ENCODE results near the gene TNFAIP8. TPM values are rescaled to one million over a fixed set of nuclear protein-coding genes. Genes with fewer than 3 reads are reported as not detected.

Gene TNFAIP8
- total RNA-seq, 1 donor from 2014 or later, result 25.9 TPM

DNA sequence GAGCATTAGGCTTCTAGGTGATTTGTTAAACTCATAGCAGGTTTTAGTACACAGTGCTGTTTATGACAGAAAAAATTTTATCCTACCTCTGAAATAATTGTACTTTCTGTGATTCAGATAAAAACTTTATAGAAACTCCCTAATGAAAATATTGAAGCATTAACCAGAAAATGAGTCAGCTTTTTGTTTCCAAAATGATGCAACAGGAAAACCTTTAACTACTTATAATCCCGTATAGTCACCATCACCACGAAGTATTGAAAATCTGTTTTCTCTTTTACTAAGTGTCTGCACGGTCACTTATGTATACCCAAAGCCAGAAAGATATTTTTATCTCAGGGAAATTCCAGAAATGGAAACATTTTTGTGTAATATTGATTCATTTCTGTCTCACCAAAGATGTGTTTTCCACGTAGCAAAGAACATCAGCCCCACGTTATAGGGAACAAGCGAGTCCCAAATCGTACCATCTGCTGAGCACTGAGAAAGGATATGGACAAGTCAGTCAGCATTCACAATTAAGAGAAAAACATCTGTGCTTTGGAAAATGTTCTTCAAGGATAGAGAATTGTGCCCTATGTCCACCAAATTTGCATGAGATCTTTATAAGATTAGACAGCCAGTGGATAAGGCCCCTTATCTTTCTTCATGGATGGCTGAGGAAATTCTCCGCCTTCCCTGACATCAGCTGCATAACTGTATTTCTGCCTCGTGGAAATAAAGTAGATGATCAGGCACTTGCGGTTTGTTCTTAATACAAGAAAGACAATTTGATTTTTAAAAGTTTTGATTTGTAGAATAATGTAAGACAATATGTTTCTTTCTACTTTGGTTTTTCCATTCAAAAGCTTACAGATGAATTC lies 41.9 kb downstream of the TNFAIP8 start:
- H3K9ac ChIP-seq (ENCODE audit: low read length), result peak overlapping the region; percentile 52
- H2AFZ ChIP-seq (ENCODE audit: low read depth, low read length), result no peak overlapping the region

DNA sequence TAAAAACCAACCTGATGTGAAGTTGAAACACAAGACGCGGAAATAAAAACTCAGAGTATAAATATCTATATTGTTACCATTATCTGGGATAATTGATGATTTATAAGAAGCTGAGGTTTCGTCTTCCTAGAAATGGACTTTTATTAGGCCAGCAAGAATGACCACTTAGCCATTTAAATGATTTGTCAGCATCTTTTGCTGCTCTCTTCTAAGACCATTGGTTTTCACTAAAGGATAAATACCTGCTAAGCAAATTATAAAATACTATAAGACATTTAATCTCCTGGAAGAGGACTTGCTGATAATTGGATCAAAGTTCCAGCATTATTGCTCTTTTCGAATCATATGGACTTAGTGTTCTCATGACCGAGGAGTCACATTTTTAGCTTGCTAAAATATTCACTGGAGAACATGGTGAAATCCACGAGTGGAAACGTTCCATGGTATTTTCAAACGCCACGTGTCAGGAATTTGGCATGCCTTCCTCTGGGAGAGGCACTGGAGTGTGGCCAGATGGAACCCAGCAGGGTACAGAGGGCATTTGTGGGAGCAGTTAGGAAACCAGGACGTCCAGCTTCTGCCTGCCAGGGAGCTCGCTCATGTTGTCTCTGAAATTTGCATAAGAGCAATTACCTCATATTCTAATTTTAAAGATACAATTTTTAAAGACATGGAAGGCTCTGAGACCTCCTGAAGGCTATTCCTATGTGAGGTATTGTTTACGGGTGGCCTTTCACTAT lies 43.1 kb downstream of the TNFAIP8 start:
- Mint-ChIP-seq H3K27ac (ENCODE audit: unreplicated experiment) (no peak overlapping the region), H3K27me3 (ENCODE audit: low read depth, unreplicated experiment) (no peaks in the 10 kb centered on the region), H3K9me3 (ENCODE audit: unreplicated experiment) (no peaks in the 10 kb centered on the region), H3K4me3 (ENCODE audit: unreplicated experiment) (no peak overlapping the region), H3K36me3 (ENCODE audit: low read depth, unreplicated experiment) (peaks cover 8% of the 10 kb centered on the region), H3K4me1 (ENCODE audit: low read depth, unreplicated experiment) (peaks cover 21% of the 10 kb centered on the region)
- no peak overlapping the region for H3K27ac ChIP-seq (ENCODE audit: low read depth, low read length)
- no peak overlapping the region for H3K4me2 ChIP-seq (ENCODE audit: low read length)
- peaks cover 9% of the 10 kb centered on the region for H3K4me1 ChIP-seq (ENCODE audit: insufficient read depth, low read length)
- H4K20me1 ChIP-seq (ENCODE audit: insufficient read depth, low read length), result no peaks in the 10 kb centered on the region
- TF ChIP-seq, protein P1, sequence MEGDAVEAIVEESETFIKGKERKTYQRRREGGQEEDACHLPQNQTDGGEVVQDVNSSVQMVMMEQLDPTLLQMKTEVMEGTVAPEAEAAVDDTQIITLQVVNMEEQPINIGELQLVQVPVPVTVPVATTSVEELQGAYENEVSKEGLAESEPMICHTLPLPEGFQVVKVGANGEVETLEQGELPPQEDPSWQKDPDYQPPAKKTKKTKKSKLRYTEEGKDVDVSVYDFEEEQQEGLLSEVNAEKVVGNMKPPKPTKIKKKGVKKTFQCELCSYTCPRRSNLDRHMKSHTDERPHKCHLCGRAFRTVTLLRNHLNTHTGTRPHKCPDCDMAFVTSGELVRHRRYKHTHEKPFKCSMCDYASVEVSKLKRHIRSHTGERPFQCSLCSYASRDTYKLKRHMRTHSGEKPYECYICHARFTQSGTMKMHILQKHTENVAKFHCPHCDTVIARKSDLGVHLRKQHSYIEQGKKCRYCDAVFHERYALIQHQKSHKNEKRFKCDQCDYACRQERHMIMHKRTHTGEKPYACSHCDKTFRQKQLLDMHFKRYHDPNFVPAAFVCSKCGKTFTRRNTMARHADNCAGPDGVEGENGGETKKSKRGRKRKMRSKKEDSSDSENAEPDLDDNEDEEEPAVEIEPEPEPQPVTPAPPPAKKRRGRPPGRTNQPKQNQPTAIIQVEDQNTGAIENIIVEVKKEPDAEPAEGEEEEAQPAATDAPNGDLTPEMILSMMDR (IDR thresholded peaks at IDR 0.05; ENCODE audit: insufficient read depth, low read depth, low read length), result no peak
- TF ChIP-seq EZH2 (IDR thresholded peaks at IDR 0.05; ENCODE audit: insufficient read depth, low read length), result no peak
- no peaks in the 10 kb centered on the region for H3K9me3 ChIP-seq (ENCODE audit: insufficient read depth, low read depth, low read length)
- H2AFZ ChIP-seq (ENCODE audit: low read depth, low read length), result no peak overlapping the region
- H3K27me3 ChIP-seq (ENCODE audit: insufficient read depth, low read length), result no peaks in the 10 kb centered on the region
- no peaks in the 10 kb centered on the region for H3K36me3 ChIP-seq (ENCODE audit: insufficient read depth, low read length)
- no peak overlapping the region for H3K9ac ChIP-seq (ENCODE audit: low read length)
- FAIRE-seq (no peak), DNase-seq (ENCODE audit: low read depth) (no peak)
- no peak overlapping the region for H3K4me3 ChIP-seq (ENCODE audit: insufficient read depth, low read depth, low read length)
- no peaks in the 10 kb centered on the region for H3K79me2 ChIP-seq (ENCODE audit: insufficient read depth, low read length)

More for the DNA sequence above, 41.9 kb downstream of the TNFAIP8 start:
- no peaks in the 10 kb centered on the region for H3K27me3 ChIP-seq (ENCODE audit: insufficient read depth, low read length)
- no peaks in the 10 kb centered on the region for H3K36me3 ChIP-seq (ENCODE audit: insufficient read depth, low read length)
- FAIRE-seq (no peak), DNase-seq (ENCODE audit: low read depth) (peak; percentile 75)
- H3K4me3 ChIP-seq (ENCODE audit: insufficient read depth, low read depth, low read length), result peak overlapping the region; percentile 4
- Mint-ChIP-seq H3K36me3 (ENCODE audit: low read depth, unreplicated experiment) (peaks cover 8% of the 10 kb centered on the region), H3K27me3 (ENCODE audit: low read depth, unreplicated experiment) (no peaks in the 10 kb centered on the region), H3K9me3 (ENCODE audit: unreplicated experiment) (no peaks in the 10 kb centered on the region), H3K27ac (ENCODE audit: unreplicated experiment) (peak overlapping the region; percentile 21), H3K4me1 (ENCODE audit: low read depth, unreplicated experiment) (peaks cover 26% of the 10 kb centered on the region), H3K4me3 (ENCODE audit: unreplicated experiment) (no peak overlapping the region)
- no peaks in the 10 kb centered on the region for H3K9me3 ChIP-seq (ENCODE audit: insufficient read depth, low read depth, low read length)
- TF ChIP-seq, protein P1 (IDR thresholded peaks at IDR 0.05; ENCODE audit: insufficient read depth, low read depth, low read length), result no peak
- no peak for TF ChIP-seq EZH2 (IDR thresholded peaks at IDR 0.05; ENCODE audit: insufficient read depth, low read length)
- H3K27ac ChIP-seq (ENCODE audit: low read depth, low read length), result peak overlapping the region; percentile 71
- H3K4me2 ChIP-seq (ENCODE audit: low read length), result peak overlapping the region; percentile 69
- H3K4me1 ChIP-seq (ENCODE audit: insufficient read depth, low read length), result peaks cover 19% of the 10 kb centered on the region
- no peaks in the 10 kb centered on the region for H3K79me2 ChIP-seq (ENCODE audit: insufficient read depth, low read length)
- no peaks in the 10 kb centered on the region for H4K20me1 ChIP-seq (ENCODE audit: insufficient read depth, low read length)
